Measurements from ENCODE around the gene GSX1. TPM values are rescaled to one million over a fixed set of nuclear protein-coding genes. Genes with fewer than 3 reads are reported as not detected.

The GSX1 gene
- not detected in 2 replicates for total RNA-seq (2014; rRNA removed; shearing (Covaris generic))

GRCh38 chr13:27792393-27793218 lies at the start of gene GSX1:
GSX1 (plus strand) TSS chr13:27792483; CDS start chr13:27792691, 208 bp downstream.

Small RNA genes within 50 kb of the gene (small RNA-seq; reads per million reads assigned to genes)
- gene RNU6-73P: not detected

Other genes starting within 250 kb of the GSX1 start
- gene LNX2, start 172.0 kb upstream of the GSX1 start, total RNA-seq (2014; rRNA removed; shearing (Covaris generic)): 1.6 and 2.2 TPM in 2 replicates
- 132 and 164 TPM in 2 replicates for gene POLR1D, start 170.6 kb upstream of the GSX1 start, total RNA-seq (2014; rRNA removed; shearing (Covaris generic))
- gene PDX1, start 127.5 kb downstream of the GSX1 start, total RNA-seq (2014; rRNA removed; shearing (Covaris generic)): 0.40 and 0.45 TPM in 2 replicates
- gene CDX2, start 176.8 kb downstream of the GSX1 start, total RNA-seq (2014; rRNA removed; shearing (Covaris generic)): 0.94 TPM in 1 of 2 replicates, not detected in the other
- not detected in 2 replicates for gene URAD, start 196.2 kb downstream of the GSX1 start, total RNA-seq (2014; rRNA removed; shearing (Covaris generic))

Measured in A375 (cell line).